GM18909 (cell line): ENCODE data around the gene E2F8.
A peak's percentile ranks its signal among the peaks of the same experiment; 100 is the strongest.

Source experiments
- ATAC-seq: cut with Tn5 transposase; IDR thresholded peaks from one replicate; pipeline ENCODE4 v1.9.1; 2021; ENCODE audit warnings: mild to moderate bottlenecking; ENCODE audit not compliant: unreplicated experiment, poor library complexity

E2F8 gene

GRCh38 chr11:19253817-19254216, 13.1 kb upstream of the E2F8 start:
- ATAC-seq: no peak

GRCh38 chr11:19253153-19253745, 12.5 kb upstream of the E2F8 start:
- ATAC-seq: no peak

- no peak for ATAC-seq
Observed at GRCh38 chr11:19252394-19253152, 11.8 kb upstream of the E2F8 start.

GRCh38 chr11:19251577-19251976, 10.8 kb upstream of the E2F8 start:
- no peak for ATAC-seq

GRCh38 chr11:19246816-19247215, 6.1 kb upstream of the E2F8 start:
- no peak for ATAC-seq

- no peak for ATAC-seq
Observed at GRCh38 chr11:19245351-19245750, 4.6 kb upstream of the E2F8 start.

- no peak for ATAC-seq
Observed at GRCh38 chr11:19244621-19245020, 3.9 kb upstream of the E2F8 start.

GRCh38 chr11:19244084-19244483, 3.3 kb upstream of the E2F8 start:
- no peak for ATAC-seq

- no peak for ATAC-seq
Observed at GRCh38 chr11:19243613-19244012, 2.9 kb upstream of the E2F8 start.

- ATAC-seq: no peak
Observed at GRCh38 chr11:19243143-19243542, 2.4 kb upstream of the E2F8 start.

GRCh38 chr11:19242179-19242932, 1.6 kb upstream of the E2F8 start:
- no peak for ATAC-seq

- ATAC-seq: peak; percentile 39
Observed at GRCh38 chr11:19241260-19242178, 774 bp upstream of the E2F8 start.

GRCh38 chr11:19239039-19239438, 1.7 kb downstream of the E2F8 start:
- ATAC-seq: no peak

- ATAC-seq: no peak
Observed at GRCh38 chr11:19237813-19238212, 2.9 kb downstream of the E2F8 start.

- ATAC-seq: no peak
Observed at GRCh38 chr11:19237381-19237780, 3.4 kb downstream of the E2F8 start.

- ATAC-seq: no peak
Observed at GRCh38 chr11:19234231-19234817, 6.4 kb downstream of the E2F8 start.

- no peak for ATAC-seq
Observed at GRCh38 chr11:19232910-19233503, 7.7 kb downstream of the E2F8 start.

GRCh38 chr11:19229671-19230070, 11.1 kb downstream of the E2F8 start:
- ATAC-seq: no peak

GRCh38 chr11:19228968-19229367, 11.8 kb downstream of the E2F8 start:
- no peak for ATAC-seq
